HG02981 (cell line): ENCODE data around the gene LIX1.

Source experiments
- ATAC-seq: cut with Tn5 transposase; IDR thresholded peaks from one replicate; pipeline ENCODE4 v1.9.1; 2021; ENCODE audit warnings: mild to moderate bottlenecking, moderate library complexity; ENCODE audit not compliant: unreplicated experiment

The LIX1 gene

GRCh38 chr5:97077246-97077645 lies 65.2 kb downstream of the LIX1 start:
- ATAC-seq, result no peak

GRCh38 chr5:97076098-97076497 lies 66.3 kb downstream of the LIX1 start:
- no peak for ATAC-seq

- no peak for ATAC-seq
Observed at GRCh38 chr5:97075649-97076048, 66.8 kb downstream of the LIX1 start.

- no peak for ATAC-seq
Observed at GRCh38 chr5:97074859-97075489, 67.4 kb downstream of the LIX1 start.

DNA sequence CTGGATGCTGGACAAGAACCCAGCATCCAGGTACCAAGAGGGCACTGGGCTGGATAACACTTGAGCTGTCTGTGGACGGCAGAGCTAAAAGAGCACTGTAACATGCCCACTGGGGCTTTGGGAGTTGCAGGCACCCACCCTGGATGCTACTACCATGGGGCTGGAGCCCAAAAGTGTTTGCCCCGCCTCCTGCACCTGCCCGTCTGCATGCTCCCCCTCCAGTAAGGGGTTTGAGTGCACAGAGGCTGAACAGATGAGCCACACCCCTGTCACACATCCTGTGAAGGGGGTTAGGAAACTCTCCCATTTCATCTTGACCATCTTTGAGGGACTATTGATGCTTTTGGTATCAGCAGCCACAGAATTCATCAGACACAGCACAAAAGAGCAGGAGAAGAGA lies 69.0 kb downstream of the LIX1 start:
- no peak for ATAC-seq

DNA sequence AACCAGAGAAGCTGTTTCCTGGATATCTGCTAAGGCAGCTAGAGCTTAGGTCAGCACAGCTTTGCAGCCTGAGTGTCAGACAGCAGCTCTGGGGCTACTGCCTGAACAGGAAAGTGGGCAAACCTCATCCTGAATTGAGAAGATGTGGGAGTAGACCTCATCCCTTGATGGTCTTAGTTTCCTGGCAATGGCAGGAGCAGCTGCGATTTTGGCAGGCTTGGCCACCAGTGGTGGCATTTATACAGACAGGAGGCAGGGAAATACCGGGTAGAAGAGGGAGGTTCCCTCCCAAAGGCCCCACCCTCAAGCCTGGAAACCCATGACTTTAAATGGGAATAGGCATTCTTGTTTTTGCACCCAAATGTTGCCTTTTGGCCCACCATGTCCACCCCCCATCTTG lies 69.7 kb downstream of the LIX1 start:
- ATAC-seq, result no peak

- no peak for ATAC-seq
Observed at GRCh38 chr5:97071993-97072392, 70.4 kb downstream of the LIX1 start.

GRCh38 chr5:97071101-97071500 lies 71.3 kb downstream of the LIX1 start:
- ATAC-seq, result no peak

- no peak for ATAC-seq
Observed at GRCh38 chr5:97070234-97070633, 72.2 kb downstream of the LIX1 start.

- ATAC-seq, result no peak
Observed at GRCh38 chr5:97067296-97067850, 75.0 kb downstream of the LIX1 start.

- ATAC-seq, result no peak
Observed at GRCh38 chr5:97065475-97065874, 76.9 kb downstream of the LIX1 start.

DNA sequence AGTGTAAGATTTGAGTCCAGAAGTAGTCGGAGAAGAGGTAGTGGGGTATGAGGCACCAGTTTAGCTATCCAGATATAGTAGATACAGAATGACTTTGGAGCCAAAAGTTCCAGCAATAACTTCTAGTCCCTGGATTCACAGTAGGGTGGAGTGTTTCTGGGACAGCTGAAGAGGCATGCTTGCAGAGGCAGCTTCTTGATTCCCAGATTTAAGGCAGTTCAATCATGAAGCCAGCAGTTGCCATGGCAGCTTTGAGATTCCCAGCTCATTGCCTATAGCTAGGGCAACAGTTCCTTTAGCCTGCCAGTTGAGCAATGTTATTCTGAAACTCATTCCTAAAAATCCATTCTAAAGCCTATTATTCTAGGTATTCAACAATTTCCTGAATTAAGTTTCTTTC lies 79.2 kb downstream of the LIX1 start:
- no peak for ATAC-seq

DNA sequence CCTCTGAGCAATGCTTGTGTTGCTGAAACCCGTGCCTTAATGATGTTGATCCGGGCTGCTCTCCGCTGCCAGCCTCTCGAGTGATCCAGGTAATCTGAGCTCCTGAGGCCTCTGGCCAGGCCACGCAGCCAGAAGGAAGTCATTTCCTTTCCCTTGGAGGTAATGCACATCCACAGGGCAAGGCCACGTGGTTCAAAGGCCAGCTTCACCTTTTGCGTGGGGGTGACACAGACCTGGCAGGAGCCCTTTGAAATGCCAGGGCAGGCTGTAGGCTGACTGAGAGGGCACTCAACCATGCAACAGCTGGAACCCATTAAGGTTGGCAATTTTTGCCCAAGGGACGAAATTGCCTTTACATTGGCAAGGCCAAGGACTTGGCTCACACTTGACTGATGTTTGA lies 80.4 kb downstream of the LIX1 start:
- no peak for ATAC-seq

DNA sequence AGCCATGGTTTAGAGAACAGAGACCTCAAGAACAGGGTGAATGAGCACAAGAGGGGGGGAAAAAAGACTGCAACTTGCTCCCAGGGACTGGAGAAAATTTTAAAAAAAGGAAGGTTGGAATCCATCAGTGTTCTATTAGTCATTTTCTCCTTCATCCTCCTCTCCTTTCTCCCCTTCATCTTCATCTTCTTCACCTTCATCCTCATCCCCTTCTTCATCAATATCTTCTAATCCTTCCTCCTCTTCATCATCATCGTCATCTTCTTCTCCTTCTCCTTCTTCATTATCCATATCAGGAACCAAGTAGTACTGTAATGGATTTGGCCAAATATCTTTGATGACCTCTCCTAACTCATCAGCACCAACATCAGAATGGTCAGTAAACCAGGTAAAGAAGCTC lies 86.1 kb downstream of the LIX1 start:
- ATAC-seq, result no peak

- ATAC-seq, result no peak
Observed at GRCh38 chr5:97049175-97049574, 93.2 kb downstream of the LIX1 start.

- no peak for ATAC-seq
Observed at GRCh38 chr5:97047076-97047475, 95.3 kb downstream of the LIX1 start.

GRCh38 chr5:97046270-97046982 lies 96.0 kb downstream of the LIX1 start:
- ATAC-seq, result no peak

- no peak for ATAC-seq
Observed at GRCh38 chr5:97044052-97044451, 98.4 kb downstream of the LIX1 start.

- no peak for ATAC-seq
Observed at GRCh38 chr5:97043511-97043910, 98.9 kb downstream of the LIX1 start.

GRCh38 chr5:97042996-97043395 lies 99.4 kb downstream of the LIX1 start:
- ATAC-seq, result no peak
